ENCODE measurements around the gene VDR. TPM values are rescaled to one million over a fixed set of nuclear protein-coding genes. Genes with fewer than 3 reads are reported as not detected.

Gene VDR
- polyA plus RNA-seq, 1 donor from 2014 or later = not detected

DNA sequence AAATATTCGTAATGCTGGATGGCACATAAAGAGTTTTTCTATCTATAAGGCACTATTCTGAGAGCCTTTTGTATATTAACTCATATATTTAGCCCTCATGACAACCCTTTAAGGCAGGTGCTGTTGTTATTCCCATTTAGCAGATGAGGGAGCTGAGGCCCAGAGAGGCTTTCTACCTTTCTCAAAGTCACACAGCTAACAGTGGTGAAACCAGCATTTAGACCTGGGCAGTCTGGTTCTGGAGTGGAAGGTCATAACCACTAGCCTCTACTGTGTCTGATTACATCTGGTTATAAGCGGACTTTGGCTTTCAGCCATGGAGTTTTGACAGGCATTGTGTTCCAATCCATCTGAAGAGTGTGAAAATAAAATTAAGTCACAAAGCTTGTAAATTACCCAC, 43.9 kb downstream of the VDR start:
- Histone ChIP-seq H2AFZ (ENCODE audit: low read depth, low read length) (no peak overlapping the region), H3K9ac (ENCODE audit: low read length) (no peak overlapping the region), H3K4me3 (ENCODE audit: low read length) (no peak overlapping the region), H4K20me1 (ENCODE audit: insufficient read depth) (no peaks in the 10 kb centered on the region), H3K9me2 (ENCODE audit: insufficient read depth, low read length) (no peaks in the 10 kb centered on the region), H3K79me2 (replicated peaks; ENCODE audit: insufficient read depth, low read length) (no peaks in the 10 kb centered on the region), H3F3A (ENCODE audit: insufficient read depth, low read length, poor library complexity, severe bottlenecking) (no peaks in the 10 kb centered on the region), H3K27me3 (ENCODE audit: insufficient read depth, low read depth, low read length) (no peaks in the 10 kb centered on the region), H3K36me3 (ENCODE audit: insufficient read depth, low read length) (no peaks in the 10 kb centered on the region), H3K9me3 (ENCODE audit: low read length) (no peaks in the 10 kb centered on the region), H3K27ac (ENCODE audit: low read length) (no peak overlapping the region), H3K4me2 (ENCODE audit: low read length) (no peak overlapping the region)
- TF ChIP-seq RAD21 (conservative IDR thresholded peaks at IDR 0.05) (no peak), MXI1 (conservative IDR thresholded peaks at IDR 0.05; ENCODE audit: poor library complexity, severe bottlenecking) (no peak), POLR2AphosphoS5 (IDR thresholded peaks at IDR 0.05) (no peak), EZH2 (IDR thresholded peaks at IDR 0.05; ENCODE audit: borderline replicate concordance, insufficient read depth, low read length, poor library complexity, severe bottlenecking) (no peak), TAF1 (IDR thresholded peaks at IDR 0.05; ENCODE audit: low read depth) (no peak), EP300 (conservative IDR thresholded peaks at IDR 0.05; ENCODE audit: poor library complexity, severe bottlenecking) (no peak), SMC3 (conservative IDR thresholded peaks at IDR 0.05; ENCODE audit: poor library complexity) (no peak), REST (IDR thresholded peaks at IDR 0.05; ENCODE audit: borderline replicate concordance) (no peak)
- TF ChIP-seq, protein P1, sequence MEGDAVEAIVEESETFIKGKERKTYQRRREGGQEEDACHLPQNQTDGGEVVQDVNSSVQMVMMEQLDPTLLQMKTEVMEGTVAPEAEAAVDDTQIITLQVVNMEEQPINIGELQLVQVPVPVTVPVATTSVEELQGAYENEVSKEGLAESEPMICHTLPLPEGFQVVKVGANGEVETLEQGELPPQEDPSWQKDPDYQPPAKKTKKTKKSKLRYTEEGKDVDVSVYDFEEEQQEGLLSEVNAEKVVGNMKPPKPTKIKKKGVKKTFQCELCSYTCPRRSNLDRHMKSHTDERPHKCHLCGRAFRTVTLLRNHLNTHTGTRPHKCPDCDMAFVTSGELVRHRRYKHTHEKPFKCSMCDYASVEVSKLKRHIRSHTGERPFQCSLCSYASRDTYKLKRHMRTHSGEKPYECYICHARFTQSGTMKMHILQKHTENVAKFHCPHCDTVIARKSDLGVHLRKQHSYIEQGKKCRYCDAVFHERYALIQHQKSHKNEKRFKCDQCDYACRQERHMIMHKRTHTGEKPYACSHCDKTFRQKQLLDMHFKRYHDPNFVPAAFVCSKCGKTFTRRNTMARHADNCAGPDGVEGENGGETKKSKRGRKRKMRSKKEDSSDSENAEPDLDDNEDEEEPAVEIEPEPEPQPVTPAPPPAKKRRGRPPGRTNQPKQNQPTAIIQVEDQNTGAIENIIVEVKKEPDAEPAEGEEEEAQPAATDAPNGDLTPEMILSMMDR (IDR thresholded peaks at IDR 0.05; ENCODE audit: poor library complexity, severe bottlenecking) = no peak

GRCh38 chr12:47860279-47860841, 44.4 kb downstream of the VDR start:
- H3K79me2 ChIP-seq (replicated peaks; ENCODE audit: insufficient read depth, low read length) = no peaks in the 10 kb centered on the region
- H3K9ac ChIP-seq (ENCODE audit: low read length) = no peak overlapping the region
- H3K9me2 ChIP-seq (ENCODE audit: insufficient read depth, low read length) = no peaks in the 10 kb centered on the region
- H3K36me3 ChIP-seq (ENCODE audit: insufficient read depth, low read length) = no peaks in the 10 kb centered on the region
- no peaks in the 10 kb centered on the region for H3F3A ChIP-seq (ENCODE audit: insufficient read depth, low read length, poor library complexity, severe bottlenecking)
- H3K4me2 ChIP-seq (ENCODE audit: low read length) = no peak overlapping the region
- no peak overlapping the region for H3K4me3 ChIP-seq (ENCODE audit: low read length)
- no peaks in the 10 kb centered on the region for H4K20me1 ChIP-seq (ENCODE audit: insufficient read depth)
- TF ChIP-seq RAD21 (conservative IDR thresholded peaks at IDR 0.05) (no peak), TAF1 (IDR thresholded peaks at IDR 0.05; ENCODE audit: low read depth) (no peak), MXI1 (conservative IDR thresholded peaks at IDR 0.05; ENCODE audit: poor library complexity, severe bottlenecking) (no peak), REST (IDR thresholded peaks at IDR 0.05; ENCODE audit: borderline replicate concordance) (no peak), EZH2 (IDR thresholded peaks at IDR 0.05; ENCODE audit: borderline replicate concordance, insufficient read depth, low read length, poor library complexity, severe bottlenecking) (no peak)
- TF ChIP-seq, protein P1 (IDR thresholded peaks at IDR 0.05; ENCODE audit: poor library complexity, severe bottlenecking) = no peak
- H3K27ac ChIP-seq (ENCODE audit: low read length) = no peak overlapping the region
- no peaks in the 10 kb centered on the region for H3K27me3 ChIP-seq (ENCODE audit: insufficient read depth, low read depth, low read length)
- no peaks in the 10 kb centered on the region for H3K9me3 ChIP-seq (ENCODE audit: low read length)
- no peak overlapping the region for H2AFZ ChIP-seq (ENCODE audit: low read depth, low read length)
